K562 (cell line): ENCODE measurements around the gene TENT4B. TPM values are rescaled to one million over a fixed set of nuclear protein-coding genes. Genes with fewer than 3 reads are reported as not detected.

ENCODE experiments used
- BRCA1 ChIP-seq, 2 experiments: fragments of 450-650 bp in 1 of 2; sonication (generic) in 1 of 2; formaldehyde crosslinking in 1 of 2; IDR thresholded peaks; 2 replicates each; pipeline versions ENCODE4 v1.5.0 to v1.6.1; 2017 to 2020; ENCODE audit warnings: mild to moderate bottlenecking in 1 of 2, missing genetic modification reagents in 1 of 2
- CBFA2T3 ChIP-seq: fragments of 450-650 bp; IDR thresholded peaks from 2 replicates; pipeline ENCODE4 v1.6.1; 2017
- CHCHD3 ChIP-seq: fragments of 250-450 bp; sonication (Bioruptor Pico); IDR thresholded peaks from 2 replicates; pipeline ENCODE4 v2.1.2; 2022; ENCODE audit warnings: mild to moderate bottlenecking
- DACH1 ChIP-seq: fragments of 450-650 bp; IDR thresholded peaks from 2 replicates; pipeline ENCODE4 v1.6.1; 2018; ENCODE audit not compliant: partially characterized antibody
- HMG20A ChIP-seq: fragments of 450-650 bp; formaldehyde crosslinking; conservative IDR thresholded peaks from 2 replicates; pipeline ENCODE4 v1.4.0; 2020; ENCODE audit warnings: mild to moderate bottlenecking, mixed read lengths
- HNRNPK ChIP-seq: fragments of 200-400 bp; formaldehyde crosslinking; IDR thresholded peaks from one replicate; pipeline ENCODE4 v1.6.1; 2018; ENCODE audit warnings: mild to moderate bottlenecking, low read depth, low read length; ENCODE audit not compliant: poor library complexity, severe bottlenecking
- IFI16 ChIP-seq: fragments of 250-450 bp; sonication (Bioruptor Pico); IDR thresholded peaks from 2 replicates; pipeline ENCODE4 v2.1.2; 2022; ENCODE audit warnings: mild to moderate bottlenecking, inconsistent platforms
- LCOR ChIP-seq: sonication (generic); formaldehyde crosslinking; IDR thresholded peaks from 2 replicates; pipeline ENCODE4 v1.8.0; 2022; ENCODE audit warnings: mild to moderate bottlenecking, missing genetic modification reagents
- MYNN ChIP-seq, 2 experiments: sonication (generic); formaldehyde crosslinking in 1 of 2; IDR thresholded peaks; 2 replicates each; pipeline versions ENCODE4 v1.5.0 to v1.6.1; 2016 to 2020; ENCODE audit warnings: antibody characterized with exemption in 1 of 2, missing genetic modification reagents in 1 of 2
- PURB ChIP-seq: sonication (generic); formaldehyde crosslinking; IDR thresholded peaks from 2 replicates; pipeline ENCODE4 v1.9.0; 2021; ENCODE audit warnings: low read depth, mild to moderate bottlenecking, missing genetic modification reagents
- RBBP5 ChIP-seq: fragments of 200-600 bp; sonication (generic); IDR thresholded peaks from 2 replicates; pipeline ENCODE4 v1.6.1; 2012; ENCODE audit warnings: borderline replicate concordance, mild to moderate bottlenecking, low read length, control low read depth, inconsistent platforms; ENCODE audit not compliant: insufficient read depth, poor library complexity, severe bottlenecking
- RFX7 ChIP-seq: fragments of 250-450 bp; sonication (Bioruptor Pico); IDR thresholded peaks from 2 replicates; pipeline ENCODE4 v1.5.1; 2021; ENCODE audit warnings: mild to moderate bottlenecking
- ZBTB26 ChIP-seq: fragments of 450-650 bp; formaldehyde crosslinking; IDR thresholded peaks from 2 replicates; pipeline ENCODE4 v1.4.0; 2022; ENCODE audit warnings: missing genetic modification characterization
- ZFP30 ChIP-seq: fragments of 250-450 bp; sonication (Bioruptor Pico); IDR thresholded peaks from 2 replicates; pipeline ENCODE4 v1.8.0; 2022; ENCODE audit warnings: moderate library complexity, mild to moderate bottlenecking, inconsistent platforms, borderline replicate concordance
- ZNF174 ChIP-seq: fragments of 250-450 bp; sonication (Bioruptor Pico); IDR thresholded peaks from 2 replicates; pipeline ENCODE4 v1.4.0; 2020; ENCODE audit warnings: mild to moderate bottlenecking
- ZNF592 ChIP-seq: fragments of 450-650 bp; IDR thresholded peaks from 2 replicates; pipeline ENCODE4 v1.6.1; 2017; ENCODE audit warnings: antibody characterized with exemption, mild to moderate bottlenecking
- ZSCAN29 ChIP-seq: fragments of 450-650 bp; IDR thresholded peaks from 2 replicates; pipeline ENCODE4 v1.6.1; 2017
- polyA plus RNA-seq, 8 experiments: library from polyadenylated mRNA; depleted of rRNA in 4 of 8; stranded (reverse) in 5 of 8; unstranded in 3 of 8; fragments of >200 nt; fragmentation: Nextera tagmentation in 2 of 8; fragmentation: Illumina TruSeq in 1 of 8; extraction: Ambion mirVana in 2 of 8; extraction: Trizol in 1 of 8; gene quantifications; 2 replicates each; pipeline versions ENCODE4 v1.2.1 to v1.2.3, GENCODE V29; 2011 to 2014; ENCODE audit warnings: inconsistent platforms in 1 of 8, missing spikeins in 1 of 8
- total RNA-seq, 7 experiments: library from RNA; depleted of rRNA in 6 of 7; stranded (reverse); fragments of >200 nt in 6 of 7; fragmentation: Illumina TruSeq in 2 of 7; extraction: Trizol in 2 of 7; gene quantifications; 2 replicates each; pipeline versions ENCODE4 v1.2.1 to v1.2.3, GENCODE V29; 2011 to 2021; ENCODE audit warnings: low replicate concordance in 1 of 7

The TENT4B gene
- total and polyA plus RNA-seq, 9 of the 15 experiments (the other 6 are each of a cell fraction or from before 2014, with no cell fraction given), result 5.2 to 8.4 (median 7.0) TPM

GRCh38 chr16:50219402-50219975, 66.4 kb downstream of the TENT4B start (continued):
- TF ChIP-seq RBBP5, result no peak
- no peak for TF ChIP-seq CHCHD3 (CRISPR knock-in tag)
- TF ChIP-seq ZNF592, result no peak
- TF ChIP-seq ZFP30 (CRISPR knock-in tag), result no peak
- no peak for TF ChIP-seq DACH1
- no peak for TF ChIP-seq HMG20A (CRISPR knock-in tag)
- TF ChIP-seq CBFA2T3, result no peak
- no peak for TF ChIP-seq PURB
- TF ChIP-seq LCOR (CRISPR knock-in tag), result no peak
- no peak for TF ChIP-seq ZSCAN29
- no peak for TF ChIP-seq MYNN (IDR thresholded peaks at IDR 0.05)
- TF ChIP-seq MYNN (CRISPR knock-in tag; IDR thresholded peaks at IDR 0.05), result no peak
- no peak for TF ChIP-seq ZBTB26 (CRISPR knock-in tag)
- no peak for TF ChIP-seq IFI16 (CRISPR knock-in tag)
- TF ChIP-seq BRCA1 (IDR thresholded peaks at IDR 0.05), result no peak
- no peak for TF ChIP-seq BRCA1 (CRISPR knock-in tag; IDR thresholded peaks at IDR 0.05)
- TF ChIP-seq ZNF174 (CRISPR knock-in tag), result no peak
- peak; percentile 40 for TF ChIP-seq HNRNPK
- no peak for TF ChIP-seq RFX7
